HG03175 (cell line): ENCODE results near the gene AFF3.
"Not testable (repeated sequence)": the region's sequence is repeated elsewhere in the genome, so short reads cannot be mapped to it uniquely, and the experiment has no call there.

Experiments
- ATAC-seq: cut with Tn5 transposase; IDR thresholded peaks from one replicate; pipeline ENCODE4 v1.9.1; 2021; ENCODE audit warnings: mild to moderate bottlenecking, moderate library complexity; ENCODE audit not compliant: unreplicated experiment

AFF3 gene

DNA sequence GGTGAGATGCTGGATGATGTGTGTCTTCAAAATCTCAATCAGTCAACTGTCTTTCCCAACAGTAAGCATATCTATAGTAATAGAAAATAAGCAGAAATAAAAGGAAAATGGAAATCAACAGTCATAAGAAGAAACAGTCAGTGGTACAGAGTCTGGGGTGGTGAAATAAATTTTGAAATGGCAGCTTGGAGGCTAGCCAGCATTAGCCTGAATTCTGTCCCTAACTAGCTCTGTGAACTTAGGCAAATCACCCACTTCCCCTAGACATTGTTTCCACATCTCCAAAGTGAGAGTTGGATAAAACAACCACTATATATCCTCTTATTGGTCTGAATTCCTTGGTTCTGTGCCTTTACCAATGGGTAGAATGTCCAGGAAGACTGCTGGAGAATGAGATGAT lies 462.9 kb downstream of the AFF3 start:
- no peak for ATAC-seq

DNA sequence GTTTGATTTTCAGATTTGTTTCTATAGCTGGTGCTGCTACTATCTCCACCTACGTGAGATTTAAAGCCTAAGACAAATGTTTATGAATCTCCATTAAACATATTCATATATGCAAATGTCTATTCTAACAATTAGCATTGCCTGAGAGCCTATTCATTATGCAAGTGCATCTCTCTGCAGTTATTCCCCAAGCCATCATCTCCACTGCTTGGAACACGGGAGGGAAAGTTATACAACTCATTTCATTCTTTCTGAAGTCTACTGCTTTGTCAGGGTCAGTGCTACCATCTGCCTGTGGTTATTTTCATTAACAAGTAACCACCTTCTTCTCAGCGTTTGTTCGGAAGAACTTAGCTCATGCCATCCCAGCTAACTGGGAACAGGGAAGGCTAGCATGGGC lies 463.8 kb downstream of the AFF3 start:
- ATAC-seq = no peak

GRCh38 chr2:99677814-99678213 lies 464.6 kb downstream of the AFF3 start:
- no peak for ATAC-seq

DNA sequence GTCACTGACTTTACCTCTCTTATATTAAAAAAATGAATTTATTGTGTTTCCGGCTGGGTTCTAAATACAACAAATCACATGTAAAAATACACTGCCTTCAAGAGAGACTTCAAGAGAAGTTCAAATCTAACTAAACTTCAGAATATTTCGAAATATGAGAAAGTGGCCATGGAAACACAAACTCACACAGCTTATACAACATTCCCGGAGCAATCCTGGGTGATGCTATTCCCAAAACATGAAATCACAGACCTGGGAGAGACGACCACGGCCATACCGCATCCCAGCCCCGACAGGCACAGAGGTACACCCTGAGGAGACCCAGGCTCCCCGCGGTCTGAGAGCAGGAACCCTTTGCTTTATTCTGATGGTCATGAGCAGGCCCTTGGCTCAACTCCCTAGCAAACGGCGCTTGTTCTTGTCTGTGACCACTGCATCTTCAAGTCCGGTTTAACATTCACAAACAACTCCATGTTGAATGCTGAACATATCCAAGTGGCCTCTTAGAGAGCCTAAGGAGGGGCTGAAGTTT lies 467.2 kb downstream of the AFF3 start:
- ATAC-seq = no peak

DNA sequence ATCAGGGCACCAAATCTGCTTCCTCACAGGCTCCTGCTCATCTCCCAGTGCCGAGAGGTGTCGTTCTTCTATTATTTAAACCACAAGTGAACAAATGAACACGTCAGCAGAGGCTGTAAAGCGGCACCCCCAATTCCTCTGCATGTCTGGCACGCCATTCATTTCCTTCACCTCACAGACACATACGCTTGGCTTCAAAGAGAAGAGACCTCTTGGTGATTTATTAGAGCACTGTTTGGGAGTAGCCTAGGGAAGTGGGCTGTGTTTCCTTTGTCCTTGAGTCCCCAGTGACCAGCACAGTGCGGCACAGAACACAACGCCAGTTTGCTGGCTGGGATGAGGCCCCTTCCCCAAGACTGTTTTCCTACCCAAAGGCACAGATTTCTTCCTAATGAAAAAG lies 468.3 kb downstream of the AFF3 start:
- ATAC-seq = no peak

- ATAC-seq = no peak
Measured at GRCh38 chr2:99672766-99673350, 469.5 kb downstream of the AFF3 start.

DNA sequence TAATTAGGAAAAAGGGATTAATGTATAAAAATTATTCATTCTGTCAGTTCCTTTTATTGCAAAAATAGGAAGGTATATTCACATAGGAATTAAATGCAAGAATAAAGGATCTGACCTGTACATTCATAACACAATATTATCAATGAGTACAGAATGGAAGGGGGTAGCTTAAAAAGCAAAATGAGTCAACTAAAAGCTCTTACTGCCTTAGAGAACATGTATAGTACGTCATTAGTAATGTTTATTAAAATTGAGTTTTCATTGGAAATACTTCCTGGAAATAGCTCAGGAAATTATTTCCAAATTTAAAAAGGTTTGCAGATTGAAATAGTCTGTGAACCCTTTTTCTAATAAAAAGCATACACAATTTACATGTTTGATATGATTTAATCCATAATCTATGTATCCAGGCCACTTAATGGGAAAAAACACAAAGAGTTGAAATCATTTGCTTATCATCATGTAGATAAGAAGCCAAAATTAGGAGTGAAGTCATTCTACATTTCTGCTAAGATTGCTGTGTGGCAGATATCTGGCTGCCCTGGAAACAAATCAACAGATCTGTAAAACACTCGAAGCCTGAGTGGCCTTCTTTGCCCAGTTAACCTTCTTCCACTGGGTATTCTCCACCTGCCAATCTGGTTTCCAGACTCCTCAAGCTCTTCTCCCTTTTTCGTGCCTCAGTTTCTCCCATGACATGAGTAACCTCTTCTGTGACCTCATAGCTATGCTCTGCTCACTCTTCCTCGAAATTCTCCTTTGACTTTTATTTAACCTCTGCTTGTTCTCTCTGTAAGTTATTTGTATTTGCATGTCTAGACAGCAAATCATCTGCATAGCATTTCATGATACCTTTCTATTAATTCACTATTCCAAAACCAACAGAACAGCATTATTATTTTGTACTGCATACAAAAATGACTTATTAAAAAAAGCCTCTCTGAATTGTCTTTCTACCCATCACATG lies 471.3 kb downstream of the AFF3 start:
- no peak for ATAC-seq

DNA sequence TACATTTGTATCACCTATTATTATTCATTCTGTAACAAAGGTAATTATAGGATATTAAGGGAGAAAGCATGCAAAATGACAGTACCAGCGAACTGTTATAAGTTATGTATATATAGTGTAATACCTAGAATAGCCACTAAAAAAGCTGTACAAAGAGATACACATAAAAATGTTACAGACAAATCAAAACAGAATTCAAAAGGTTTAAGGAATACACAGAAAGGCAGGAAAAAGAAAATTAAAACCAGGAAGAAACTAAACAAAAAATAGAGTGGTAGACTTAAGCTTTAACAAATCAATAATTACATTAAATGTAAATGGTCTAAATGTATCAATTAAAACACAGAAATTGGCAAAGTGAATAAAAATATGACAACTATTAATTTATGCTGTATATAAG lies 476.1 kb downstream of the AFF3 start:
- no peak for ATAC-seq

GRCh38 chr2:99663641-99664040 lies 478.7 kb downstream of the AFF3 start:
- no peak for ATAC-seq

GRCh38 chr2:99662761-99663341 lies 479.5 kb downstream of the AFF3 start:
- ATAC-seq = no peak

DNA sequence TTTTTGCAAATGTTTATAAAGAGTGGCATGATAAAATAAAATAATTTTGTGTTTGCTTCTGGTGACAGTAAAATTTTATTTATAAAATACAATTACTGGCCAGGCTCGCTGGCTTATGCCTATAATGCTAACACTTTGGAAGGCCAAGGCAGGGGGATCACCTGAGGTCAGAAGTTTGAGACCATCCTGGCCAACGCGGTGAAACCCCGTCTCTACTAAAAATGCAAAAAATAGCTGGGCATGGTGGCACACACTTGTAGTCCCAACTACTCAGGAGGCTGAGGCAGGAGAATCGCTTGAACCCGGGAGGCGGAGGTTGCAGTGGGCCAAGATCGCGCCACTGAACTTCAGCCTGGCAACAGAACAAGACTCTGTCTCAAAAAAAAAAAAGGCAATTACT lies 480.6 kb downstream of the AFF3 start:
- not testable (repeated sequence) for ATAC-seq

DNA sequence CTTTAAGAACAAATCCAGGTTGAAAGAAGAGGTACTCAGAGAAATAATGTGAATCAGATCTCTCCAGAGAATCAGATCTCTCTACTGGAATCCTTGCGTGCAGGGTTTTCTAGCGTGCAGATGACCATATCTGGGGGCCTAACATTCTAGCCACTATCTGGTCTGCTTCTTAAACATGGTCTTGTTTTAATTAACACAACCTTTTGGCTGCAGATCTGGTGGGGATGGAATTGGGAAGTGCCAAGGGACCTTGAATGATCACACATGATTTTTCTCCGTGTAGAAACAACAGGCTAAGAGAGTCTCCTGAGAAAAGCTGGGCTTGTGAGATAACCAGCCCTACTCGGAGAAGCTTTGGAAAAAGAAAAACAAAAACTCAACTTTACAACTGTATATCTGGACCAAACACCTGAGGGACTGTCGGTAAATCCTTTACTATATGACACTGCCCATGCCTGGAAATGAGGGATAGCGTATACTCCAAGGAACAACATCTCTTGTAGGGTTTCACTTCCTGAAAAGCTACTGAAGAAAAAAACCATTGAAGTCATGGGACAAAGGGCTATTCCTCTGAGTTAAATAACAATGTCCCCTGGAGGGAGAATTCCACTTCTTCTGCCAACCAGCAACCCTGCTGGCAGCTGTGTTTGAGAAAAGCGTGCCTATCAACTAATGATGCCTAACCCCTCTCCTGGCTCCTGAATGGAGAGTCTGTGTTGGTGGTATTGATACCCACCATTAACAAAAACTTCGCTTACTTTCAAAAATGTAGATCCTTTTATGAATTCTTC lies 481.6 kb downstream of the AFF3 start:
- ATAC-seq = no peak

DNA sequence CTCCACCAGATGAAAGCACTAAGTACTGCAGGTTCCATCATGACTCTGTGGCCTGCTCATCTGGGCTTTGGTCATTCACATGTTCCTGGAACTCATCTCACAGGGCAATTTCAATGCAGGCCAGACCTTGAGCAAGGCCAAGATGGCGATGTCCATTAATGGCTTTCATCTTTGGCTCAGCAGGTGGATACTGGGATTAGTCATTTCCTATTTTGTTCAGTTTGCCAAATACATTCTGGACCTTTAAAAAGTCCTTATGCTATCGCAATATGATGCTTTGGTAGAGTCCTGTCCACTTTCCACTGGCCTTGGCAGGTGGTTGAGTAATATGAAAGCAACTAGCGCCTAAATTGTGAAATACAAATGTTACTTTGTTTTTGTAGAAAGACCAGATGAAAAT lies 482.5 kb downstream of the AFF3 start:
- ATAC-seq = no peak

- ATAC-seq = no peak
Measured at GRCh38 chr2:99657691-99658258, 484.6 kb downstream of the AFF3 start.

GRCh38 chr2:99656994-99657393 lies 485.4 kb downstream of the AFF3 start:
- no peak for ATAC-seq

- no peak for ATAC-seq
Measured at GRCh38 chr2:99653433-99653832, 489.0 kb downstream of the AFF3 start.

- ATAC-seq = no peak
Measured at GRCh38 chr2:99652862-99653261, 489.5 kb downstream of the AFF3 start.

- no peak for ATAC-seq
Measured at GRCh38 chr2:99651930-99652670, 490.3 kb downstream of the AFF3 start.

GRCh38 chr2:99648906-99649789 lies 493.2 kb downstream of the AFF3 start:
- ATAC-seq = no peak
